ENCODE results near the gene DUS3L.

DUS3L gene

GRCh38 chr19:5790559-5791520 lies at the start of gene DUS3L:
DUS3L (minus strand) TSS chr19:5791163; CDS start chr19:5791141, 22 bp downstream.
- DNase-seq (ENCODE audit: low read depth) = peak; percentile 90

- no peak for DNase-seq (ENCODE audit: low read depth)
Observed at GRCh38 chr19:5839065-5840017, 48.4 kb upstream of the DUS3L start, which contains the start of gene FUT6. FUT6 (minus strand) TSS chr19:5839702; CDS start chr19:5832567, 7,135 bp downstream.

- no peak for DNase-seq (ENCODE audit: low read depth)
Observed at GRCh38 chr19:5838353-5839064, 47.5 kb upstream of the DUS3L start.

- DNase-seq (ENCODE audit: low read depth) = no peak
Observed at GRCh38 chr19:5837761-5838352, 46.9 kb upstream of the DUS3L start.

GRCh38 chr19:5832527-5833216 lies 41.7 kb upstream of the DUS3L start:
- DNase-seq (ENCODE audit: low read depth) = no peak

GRCh38 chr19:5832061-5832460 lies 41.1 kb upstream of the DUS3L start:
- DNase-seq (ENCODE audit: low read depth) = no peak

GRCh38 chr19:5831159-5831558 lies 40.2 kb upstream of the DUS3L start:
- DNase-seq (ENCODE audit: low read depth) = no peak

GRCh38 chr19:5829567-5830310 lies 38.8 kb upstream of the DUS3L start:
- DNase-seq (ENCODE audit: low read depth) = no peak

- no peak for DNase-seq (ENCODE audit: low read depth)
Observed at GRCh38 chr19:5828661-5829566, 38.0 kb upstream of the DUS3L start.

- DNase-seq (ENCODE audit: low read depth) = peak; percentile 46
Observed at GRCh38 chr19:5827891-5828660, 37.1 kb upstream of the DUS3L start.

- no peak for DNase-seq (ENCODE audit: low read depth)
Observed at GRCh38 chr19:5827342-5827890, 36.5 kb upstream of the DUS3L start.

GRCh38 chr19:5826531-5827341 lies 35.8 kb upstream of the DUS3L start:
- no peak for DNase-seq (ENCODE audit: low read depth)

- no peak for DNase-seq (ENCODE audit: low read depth)
Observed at GRCh38 chr19:5825178-5825577, 34.2 kb upstream of the DUS3L start.

GRCh38 chr19:5824751-5825150 lies 33.8 kb upstream of the DUS3L start:
- DNase-seq (ENCODE audit: low read depth) = no peak

GRCh38 chr19:5823579-5824281 lies 32.8 kb upstream of the DUS3L start:
- no peak for DNase-seq (ENCODE audit: low read depth)

GRCh38 chr19:5822181-5822844 lies 31.4 kb upstream of the DUS3L start:
- no peak for DNase-seq (ENCODE audit: low read depth)

Measured in non-pigmented ciliary epithelial cell (primary cell).